ENCODE measurements around the gene C9orf72.

Gene C9orf72

GRCh38 chr9:27537756-27538155 lies 35.5 kb downstream of the C9orf72 start:
- no peak for DNase-seq

GRCh38 chr9:27537027-27537435 lies 36.2 kb downstream of the C9orf72 start:
- DNase-seq = no peak

- no peak for DNase-seq
Observed at GRCh38 chr9:27536168-27536567, 37.1 kb downstream of the C9orf72 start.

- no peak for DNase-seq
Observed at GRCh38 chr9:27535701-27536118, 37.6 kb downstream of the C9orf72 start.

- no peak for DNase-seq
Observed at GRCh38 chr9:27534658-27535209, 38.5 kb downstream of the C9orf72 start.

- no peak for DNase-seq
Observed at GRCh38 chr9:27534131-27534530, 39.1 kb downstream of the C9orf72 start.

- DNase-seq = no peak
Observed at GRCh38 chr9:27533311-27533710, 40.0 kb downstream of the C9orf72 start.

- no peak for DNase-seq
Observed at GRCh38 chr9:27532046-27532445, 41.2 kb downstream of the C9orf72 start.

GRCh38 chr9:27530915-27531755 lies 42.1 kb downstream of the C9orf72 start:
- no peak for DNase-seq

- peak; percentile 67 for DNase-seq
Observed at GRCh38 chr9:27529316-27530278, 43.7 kb downstream of the C9orf72 start, which contains the start of gene MOB3B. Gene MOB3B, minus strand, starts transcription at chr9:27529814. Its CDS starts 74,264 bp downstream, at chr9:27455550.

- no peak for DNase-seq
Observed at GRCh38 chr9:27528886-27529315, 44.4 kb downstream of the C9orf72 start.

GRCh38 chr9:27528076-27528885 lies 45.0 kb downstream of the C9orf72 start:
- no peak for DNase-seq

GRCh38 chr9:27527702-27528075 lies 45.6 kb downstream of the C9orf72 start:
- no peak for DNase-seq

GRCh38 chr9:27524236-27524635 lies 49.0 kb downstream of the C9orf72 start, which contains the start of gene IFNK:
Gene IFNK, plus strand, starts transcription at chr9:27524290. Its CDS starts 47 bp downstream, at chr9:27524337.
- no peak for DNase-seq

GRCh38 chr9:27523141-27523540 lies 50.1 kb downstream of the C9orf72 start:
- DNase-seq = no peak

GRCh38 chr9:27520986-27521385 lies 52.3 kb downstream of the C9orf72 start:
- no peak for DNase-seq

- DNase-seq = no peak
Observed at GRCh38 chr9:27519466-27520465, 53.5 kb downstream of the C9orf72 start.

GRCh38 chr9:27518809-27519208 lies 54.5 kb downstream of the C9orf72 start:
- no peak for DNase-seq

GRCh38 chr9:27518006-27518405 lies 55.3 kb downstream of the C9orf72 start:
- DNase-seq = no peak

- DNase-seq = no peak
Observed at GRCh38 chr9:27514551-27514950, 58.7 kb downstream of the C9orf72 start.

- no peak for DNase-seq
Observed at GRCh38 chr9:27511771-27512170, 61.5 kb downstream of the C9orf72 start.

All from NCI-H2171 treated with DMSO at 0.1 percent for 48 hours (cell line).